Measurements from ENCODE around the gene LRP3.
"Not testable (repeated sequence)": the region's sequence is repeated elsewhere in the genome, so short reads cannot be mapped to it uniquely, and the experiment has no call there.

Gene LRP3

DNA sequence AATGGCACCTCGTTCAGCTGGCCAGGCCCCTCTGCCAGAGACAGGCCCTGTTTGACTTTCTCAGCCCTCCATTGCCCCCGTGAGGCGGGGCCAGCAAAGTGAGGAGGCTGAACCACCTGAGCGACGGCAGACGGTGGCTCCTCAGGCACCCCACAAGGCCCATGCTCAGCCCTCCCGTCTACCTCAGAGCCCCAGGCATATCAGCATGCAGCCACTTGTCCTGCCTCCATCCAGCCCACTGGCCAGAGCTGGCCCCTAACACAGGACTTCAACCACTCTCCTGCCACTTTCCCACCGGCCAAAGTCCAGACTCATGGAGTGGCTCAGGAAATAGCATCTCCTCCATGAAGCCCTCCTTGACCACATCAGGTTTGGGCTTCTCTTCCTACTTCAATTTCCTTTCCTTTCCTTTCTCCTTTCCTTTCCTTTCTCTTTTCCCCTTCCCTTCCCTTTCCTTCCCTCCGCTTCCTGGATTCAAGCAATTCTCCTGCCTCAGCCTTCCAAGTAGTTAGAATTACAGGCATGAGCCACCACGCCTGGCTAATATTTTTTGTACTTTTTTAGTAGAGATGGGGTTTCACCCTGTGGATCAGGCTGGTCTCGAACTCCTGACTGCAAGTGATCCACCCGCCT is 22.2 kb downstream of the LRP3 start:
- DNase-seq (ENCODE audit: low read depth in 2 of 2) = no peak

DNA sequence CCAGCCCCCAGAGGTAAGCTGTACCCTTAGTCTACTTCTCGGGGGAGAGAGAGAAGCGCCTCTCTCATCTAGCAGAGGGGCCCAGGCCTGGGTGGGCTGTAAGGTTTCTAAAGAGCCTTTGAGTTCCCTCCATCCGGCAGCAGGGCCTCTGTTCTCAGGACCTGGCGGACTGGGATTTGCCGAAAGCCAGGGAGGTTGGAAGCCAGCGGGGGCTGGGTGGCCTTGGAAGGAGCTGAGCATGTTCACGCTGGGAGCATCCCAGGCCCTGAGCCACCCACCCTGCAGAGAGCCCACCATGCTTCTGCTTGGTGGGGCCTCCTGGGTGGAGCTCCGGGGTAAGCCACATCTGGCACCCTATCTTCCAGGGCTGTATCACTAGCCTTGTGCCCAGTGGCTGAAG is 23.8 kb downstream of the LRP3 start:
- DNase-seq (ENCODE audit: low read depth in 2 of 2) = no peak

GRCh38 chr19:33219261-33219815 is 25.2 kb downstream of the LRP3 start:
- DNase-seq (ENCODE audit: low read depth in 2 of 2) = no peak

DNA sequence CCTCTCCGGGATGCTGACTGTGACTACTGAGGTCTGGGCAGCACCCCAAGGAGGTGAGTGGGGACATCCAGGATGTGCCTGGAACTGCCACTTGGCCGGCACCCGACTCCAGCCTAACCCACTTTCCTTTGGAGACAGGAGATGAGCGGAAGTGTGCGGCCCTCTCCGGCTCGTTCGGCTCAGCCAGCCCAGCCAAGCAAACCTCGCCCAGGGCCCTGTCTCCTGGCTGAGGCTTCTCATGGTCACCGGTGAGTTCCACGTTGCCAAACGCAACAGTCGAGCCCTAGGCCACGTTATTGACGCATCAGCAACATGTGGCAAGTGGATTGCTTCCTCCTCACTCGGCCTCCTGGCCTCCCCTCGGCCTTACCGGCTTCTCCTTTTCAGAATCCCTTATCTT is 26.0 kb downstream of the LRP3 start:
- DNase-seq (ENCODE audit: low read depth in 2 of 2) = no peak

- no peak for DNase-seq (ENCODE audit: low read depth in 2 of 2)
These were observed 26.6 kb downstream of the LRP3 start for GRCh38 chr19:33220735-33221134.

GRCh38 chr19:33221638-33222037 is 27.5 kb downstream of the LRP3 start:
- DNase-seq (ENCODE audit: low read depth in 2 of 2) = no peak

GRCh38 chr19:33222255-33222654 is 28.1 kb downstream of the LRP3 start:
- DNase-seq (ENCODE audit: low read depth in 2 of 2) = not testable (repeated sequence)

- no peak for DNase-seq (ENCODE audit: low read depth in 2 of 2)
These were observed 30.7 kb downstream of the LRP3 start for GRCh38 chr19:33224694-33225457.

- no peak for DNase-seq (ENCODE audit: low read depth in 2 of 2)
These were observed 31.4 kb downstream of the LRP3 start, which contains the start of gene SLC7A10 for GRCh38 chr19:33225458-33225926. SLC7A10 (minus strand) TSS chr19:33225850; CDS start chr19:33225703, 147 bp downstream.

DNA sequence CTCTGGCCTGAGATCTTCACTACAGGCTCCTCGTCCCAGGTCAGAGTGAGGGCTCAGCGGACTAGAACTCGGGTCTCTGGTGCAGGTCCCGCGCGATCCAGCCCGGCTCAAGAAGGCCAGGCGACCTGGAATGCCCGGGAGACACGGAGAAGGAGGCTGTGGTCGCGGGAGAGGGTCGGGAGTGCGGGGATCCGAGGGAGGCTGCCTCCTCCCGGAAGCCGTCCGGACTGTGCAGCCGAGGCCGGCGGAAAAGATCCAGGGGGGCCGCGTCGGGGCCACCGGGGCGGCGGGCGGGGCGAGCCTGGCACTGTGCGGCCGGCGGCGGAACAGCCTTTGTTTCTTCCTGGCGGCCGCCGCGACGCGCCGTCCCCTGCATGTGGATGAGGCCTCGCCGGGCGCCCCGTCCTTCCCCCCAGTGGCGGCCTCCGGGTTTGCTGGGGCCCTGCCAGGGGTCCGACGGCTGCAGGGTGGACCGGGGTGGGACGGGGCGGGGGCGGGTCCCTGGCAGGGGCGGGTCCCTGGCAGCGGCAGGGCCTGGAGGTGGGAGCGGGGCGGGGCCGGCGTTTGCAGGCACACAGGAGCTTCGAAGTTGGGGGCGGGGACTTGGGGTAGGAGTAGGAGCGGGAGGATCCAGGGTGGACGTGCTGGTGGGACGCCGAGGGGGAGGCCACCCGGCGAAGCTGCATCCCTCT is 32.6 kb downstream of the LRP3 start:
- DNase-seq (ENCODE audit: low read depth in 2 of 2) = no peak

- no peak for DNase-seq (ENCODE audit: low read depth in 2 of 2)
These were observed 33.1 kb downstream of the LRP3 start for GRCh38 chr19:33227242-33227650.

DNA sequence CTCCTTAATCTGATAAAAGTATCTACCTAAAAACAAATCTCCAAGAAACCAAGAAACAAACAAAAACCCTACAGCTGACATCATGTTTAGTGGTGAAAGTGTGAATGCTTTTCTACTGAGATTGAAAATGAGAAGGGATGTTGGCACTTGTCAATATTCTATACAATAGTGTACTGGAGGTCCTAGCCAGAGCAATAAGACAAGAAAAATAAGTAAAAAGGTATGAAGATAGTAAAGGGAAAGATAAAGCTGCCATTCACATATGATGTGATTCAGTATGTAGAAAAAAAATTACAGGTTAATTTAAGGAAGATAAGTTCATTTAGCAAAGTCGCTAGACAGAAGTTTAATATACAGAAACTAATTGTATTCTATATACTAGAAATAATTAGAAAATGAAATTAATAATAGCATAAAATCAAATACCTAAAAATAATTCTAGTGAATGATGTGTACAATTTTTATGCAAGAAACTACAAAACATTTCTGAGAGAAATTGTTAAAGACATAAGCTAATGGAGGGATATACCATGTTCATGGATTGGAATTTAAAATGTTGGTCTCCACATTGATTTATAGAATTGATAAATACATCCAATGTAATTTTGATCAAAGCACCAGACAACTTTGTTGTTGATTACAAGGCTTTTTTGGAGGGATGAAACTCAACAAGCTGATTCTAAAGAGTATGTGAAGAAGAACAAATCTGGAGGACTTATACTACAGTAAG is 33.9 kb downstream of the LRP3 start:
- no peak for DNase-seq (ENCODE audit: low read depth in 2 of 2)

- no peak for DNase-seq (ENCODE audit: low read depth in 2 of 2)
These were observed 35.8 kb downstream of the LRP3 start for GRCh38 chr19:33229962-33230361.

- no peak for DNase-seq (ENCODE audit: low read depth in 2 of 2)
These were observed 37.4 kb downstream of the LRP3 start for GRCh38 chr19:33231511-33231910.

GRCh38 chr19:33232656-33233055 is 38.5 kb downstream of the LRP3 start:
- no peak for DNase-seq (ENCODE audit: low read depth in 2 of 2)

- no peak for DNase-seq (ENCODE audit: low read depth in 2 of 2)
These were observed 39.1 kb downstream of the LRP3 start for GRCh38 chr19:33233056-33233873.

GRCh38 chr19:33234092-33234491 is 40.0 kb downstream of the LRP3 start:
- no peak for DNase-seq (ENCODE audit: low read depth in 2 of 2)

- no peak for DNase-seq (ENCODE audit: low read depth in 2 of 2)
These were observed 40.6 kb downstream of the LRP3 start for GRCh38 chr19:33234736-33235135.

GRCh38 chr19:33235269-33235995 is 41.3 kb downstream of the LRP3 start:
- peak; percentile 54 to 78 for DNase-seq (ENCODE audit: low read depth in 2 of 2)

DNA sequence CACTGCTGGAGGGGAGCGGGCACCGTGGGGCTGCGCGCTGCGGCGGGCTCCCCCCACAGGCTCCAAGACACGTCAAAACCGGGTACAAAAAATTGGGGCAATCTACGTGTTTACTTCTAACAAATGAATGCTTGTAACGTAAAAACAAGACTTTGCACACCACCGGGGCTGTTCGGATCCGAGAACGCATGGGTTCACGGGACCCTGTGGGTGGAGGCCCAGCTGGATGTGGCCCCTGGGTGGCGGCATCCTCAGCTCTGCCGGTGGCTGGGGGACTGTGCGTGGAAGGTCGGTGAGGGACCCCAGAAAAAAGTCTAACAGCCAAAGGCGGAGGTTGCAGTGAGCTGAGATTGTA is 41.8 kb downstream of the LRP3 start:
- DNase-seq (ENCODE audit: low read depth in 2 of 2) = no peak
